ENCODE data around the gene CALD1.

DNA sequence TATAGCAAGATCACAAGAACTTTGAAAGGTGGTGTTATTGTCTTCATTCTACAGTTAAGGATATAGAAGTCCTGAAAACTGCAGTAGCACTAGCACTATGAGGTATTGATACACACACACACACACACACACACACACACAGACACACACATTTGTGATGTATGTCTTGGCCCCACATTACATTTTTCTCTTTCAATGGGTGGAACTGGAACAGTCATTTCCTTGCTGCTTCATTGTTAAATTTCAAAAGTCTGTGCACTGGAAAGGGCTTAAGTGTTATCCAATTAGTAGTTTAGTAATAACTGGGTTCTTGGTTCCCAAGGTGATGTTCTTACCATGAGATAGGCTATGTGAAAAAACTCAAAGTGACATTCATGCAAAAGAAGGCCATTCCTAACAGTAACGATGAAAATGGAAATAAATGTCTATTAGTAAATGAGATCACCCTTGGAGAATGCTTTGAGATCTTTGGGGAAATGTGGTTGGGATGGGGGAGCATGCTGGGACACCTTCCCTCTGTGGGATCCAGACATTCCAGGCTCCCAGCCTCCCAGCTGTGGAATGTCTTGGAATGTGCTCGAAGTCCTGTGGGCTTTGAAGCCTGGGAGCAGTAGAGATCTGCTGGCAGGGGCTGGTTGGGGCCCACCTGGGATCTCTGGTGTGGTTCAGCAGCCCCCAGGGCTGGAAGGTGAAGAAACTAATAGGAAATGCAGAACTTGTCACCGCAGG lies 37.4 kb upstream of the CALD1 start:
- TF ChIP-seq, protein P1, sequence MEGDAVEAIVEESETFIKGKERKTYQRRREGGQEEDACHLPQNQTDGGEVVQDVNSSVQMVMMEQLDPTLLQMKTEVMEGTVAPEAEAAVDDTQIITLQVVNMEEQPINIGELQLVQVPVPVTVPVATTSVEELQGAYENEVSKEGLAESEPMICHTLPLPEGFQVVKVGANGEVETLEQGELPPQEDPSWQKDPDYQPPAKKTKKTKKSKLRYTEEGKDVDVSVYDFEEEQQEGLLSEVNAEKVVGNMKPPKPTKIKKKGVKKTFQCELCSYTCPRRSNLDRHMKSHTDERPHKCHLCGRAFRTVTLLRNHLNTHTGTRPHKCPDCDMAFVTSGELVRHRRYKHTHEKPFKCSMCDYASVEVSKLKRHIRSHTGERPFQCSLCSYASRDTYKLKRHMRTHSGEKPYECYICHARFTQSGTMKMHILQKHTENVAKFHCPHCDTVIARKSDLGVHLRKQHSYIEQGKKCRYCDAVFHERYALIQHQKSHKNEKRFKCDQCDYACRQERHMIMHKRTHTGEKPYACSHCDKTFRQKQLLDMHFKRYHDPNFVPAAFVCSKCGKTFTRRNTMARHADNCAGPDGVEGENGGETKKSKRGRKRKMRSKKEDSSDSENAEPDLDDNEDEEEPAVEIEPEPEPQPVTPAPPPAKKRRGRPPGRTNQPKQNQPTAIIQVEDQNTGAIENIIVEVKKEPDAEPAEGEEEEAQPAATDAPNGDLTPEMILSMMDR (IDR thresholded peaks at IDR 0.05): no peak
- TF ChIP-seq POLR2AphosphoS5 (IDR thresholded peaks at IDR 0.05) (no peak), POLR2A (IDR thresholded peaks at IDR 0.05) (no peak), EP300 (IDR thresholded peaks at IDR 0.05; ENCODE audit: low read depth) (no peak)
